ENCODE measurements around the gene MAML3.

MAML3 gene

GRCh38 chr4:139899346-139899745 lies 254.6 kb downstream of the MAML3 start:
- DNase-seq (ENCODE audit: low spot score): no peak

- DNase-seq (ENCODE audit: low spot score): no peak
Observed at GRCh38 chr4:139898293-139898692, 255.7 kb downstream of the MAML3 start.

- DNase-seq (ENCODE audit: low spot score): no peak
Observed at GRCh38 chr4:139896091-139896604, 257.8 kb downstream of the MAML3 start.

- DNase-seq (ENCODE audit: low spot score): no peak
Observed at GRCh38 chr4:139893801-139894200, 260.2 kb downstream of the MAML3 start.

GRCh38 chr4:139892973-139893736 lies 260.8 kb downstream of the MAML3 start:
- DNase-seq (ENCODE audit: low spot score): no peak

GRCh38 chr4:139890816-139891215 lies 263.2 kb downstream of the MAML3 start:
- no peak for DNase-seq (ENCODE audit: low spot score)

- DNase-seq (ENCODE audit: low spot score): no peak
Observed at GRCh38 chr4:139889901-139890300, 264.1 kb downstream of the MAML3 start.

GRCh38 chr4:139889264-139889663 lies 264.7 kb downstream of the MAML3 start:
- DNase-seq (ENCODE audit: low spot score): no peak

GRCh38 chr4:139887962-139888735 lies 265.8 kb downstream of the MAML3 start:
- DNase-seq (ENCODE audit: low spot score): no peak

GRCh38 chr4:139887376-139887802 lies 266.6 kb downstream of the MAML3 start:
- DNase-seq (ENCODE audit: low spot score): no peak

GRCh38 chr4:139886798-139887197 lies 267.2 kb downstream of the MAML3 start:
- no peak for DNase-seq (ENCODE audit: low spot score)

- DNase-seq (ENCODE audit: low spot score): no peak
Observed at GRCh38 chr4:139884438-139884837, 269.5 kb downstream of the MAML3 start.

- no peak for DNase-seq (ENCODE audit: low spot score)
Observed at GRCh38 chr4:139880841-139881240, 273.1 kb downstream of the MAML3 start.

- no peak for DNase-seq (ENCODE audit: low spot score)
Observed at GRCh38 chr4:139878050-139878449, 275.9 kb downstream of the MAML3 start.

- DNase-seq (ENCODE audit: low spot score): no peak
Observed at GRCh38 chr4:139876337-139876941, 277.5 kb downstream of the MAML3 start.

- no peak for DNase-seq (ENCODE audit: low spot score)
Observed at GRCh38 chr4:139875411-139875825, 278.6 kb downstream of the MAML3 start.

GRCh38 chr4:139873111-139873860 lies 280.7 kb downstream of the MAML3 start:
- no peak for DNase-seq (ENCODE audit: low spot score)

GRCh38 chr4:139872274-139872673 lies 281.7 kb downstream of the MAML3 start:
- no peak for DNase-seq (ENCODE audit: low spot score)

GRCh38 chr4:139869810-139870209 lies 284.2 kb downstream of the MAML3 start:
- no peak for DNase-seq (ENCODE audit: low spot score)

- no peak for DNase-seq (ENCODE audit: low spot score)
Observed at GRCh38 chr4:139866276-139866962, 287.6 kb downstream of the MAML3 start.

- DNase-seq (ENCODE audit: low spot score): no peak
Observed at GRCh38 chr4:139865537-139865936, 288.4 kb downstream of the MAML3 start.

All from left forelimb (tissue), 1 donor.